Vagina (tissue), 2 donors: ENCODE measurements around the gene NEK11.

Experiments
- POLR2A ChIP-seq, 2 donors: fragments of 450-650 bp; IDR thresholded peaks; one replicate each; pipeline ENCODE4 v1.6.1; 2017; ENCODE audit warnings: antibody characterized with exemption in 2 of 2, mild to moderate bottlenecking in 2 of 2, moderate library complexity in 2 of 2
- POLR2AphosphoS5 ChIP-seq, 2 donors: sonication (generic); formaldehyde crosslinking; IDR thresholded peaks; one replicate each; pipeline ENCODE4 v1.9.0; 2017; ENCODE audit warnings: antibody characterized with exemption in 2 of 2, mild to moderate bottlenecking in 2 of 2, low read depth in 1 of 2; ENCODE audit not compliant: insufficient read depth in 1 of 2
- TF ChIP-seq, protein P1 (sequence below), 3 experiments: fragments of 450-650 bp in 2 of 3; fragments of 200-600 bp in 1 of 3; sonication (generic) in 1 of 3; IDR thresholded peaks; one replicate each; pipeline ENCODE4 v1.5.1; 2017 to 2019; ENCODE audit warnings: antibody characterized with exemption in 3 of 3, mild to moderate bottlenecking in 2 of 3, moderate library complexity in 2 of 3

- TF ChIP-seq, protein P1, sequence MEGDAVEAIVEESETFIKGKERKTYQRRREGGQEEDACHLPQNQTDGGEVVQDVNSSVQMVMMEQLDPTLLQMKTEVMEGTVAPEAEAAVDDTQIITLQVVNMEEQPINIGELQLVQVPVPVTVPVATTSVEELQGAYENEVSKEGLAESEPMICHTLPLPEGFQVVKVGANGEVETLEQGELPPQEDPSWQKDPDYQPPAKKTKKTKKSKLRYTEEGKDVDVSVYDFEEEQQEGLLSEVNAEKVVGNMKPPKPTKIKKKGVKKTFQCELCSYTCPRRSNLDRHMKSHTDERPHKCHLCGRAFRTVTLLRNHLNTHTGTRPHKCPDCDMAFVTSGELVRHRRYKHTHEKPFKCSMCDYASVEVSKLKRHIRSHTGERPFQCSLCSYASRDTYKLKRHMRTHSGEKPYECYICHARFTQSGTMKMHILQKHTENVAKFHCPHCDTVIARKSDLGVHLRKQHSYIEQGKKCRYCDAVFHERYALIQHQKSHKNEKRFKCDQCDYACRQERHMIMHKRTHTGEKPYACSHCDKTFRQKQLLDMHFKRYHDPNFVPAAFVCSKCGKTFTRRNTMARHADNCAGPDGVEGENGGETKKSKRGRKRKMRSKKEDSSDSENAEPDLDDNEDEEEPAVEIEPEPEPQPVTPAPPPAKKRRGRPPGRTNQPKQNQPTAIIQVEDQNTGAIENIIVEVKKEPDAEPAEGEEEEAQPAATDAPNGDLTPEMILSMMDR (IDR thresholded peaks at IDR 0.05): no peak
- no peak for TF ChIP-seq POLR2A (IDR thresholded peaks at IDR 0.05)
- no peak for TF ChIP-seq POLR2AphosphoS5 (IDR thresholded peaks at IDR 0.05; ENCODE audit: insufficient read depth in 1 of 2, low read depth in 1 of 2)
Measured at GRCh38 chr3:131142580-131142979, 115.9 kb downstream of the NEK11 start.
